HG02981 (cell line): ENCODE data around the gene FAXDC2.

Experiments used
- ATAC-seq: cut with Tn5 transposase; IDR thresholded peaks from one replicate; pipeline ENCODE4 v1.9.1; 2021; ENCODE audit warnings: mild to moderate bottlenecking, moderate library complexity; ENCODE audit not compliant: unreplicated experiment

The FAXDC2 gene

GRCh38 chr5:154802050-154802449 is 48.4 kb downstream of the FAXDC2 start:
- no peak for ATAC-seq

- ATAC-seq: no peak
Measured at GRCh38 chr5:154801083-154801482, 49.3 kb downstream of the FAXDC2 start.

- ATAC-seq: no peak
Measured at GRCh38 chr5:154800582-154800981, 49.8 kb downstream of the FAXDC2 start.

- ATAC-seq: no peak
Measured at GRCh38 chr5:154797762-154798161, 52.6 kb downstream of the FAXDC2 start.

- ATAC-seq: no peak
Measured at GRCh38 chr5:154795235-154795596, 55.2 kb downstream of the FAXDC2 start.

- ATAC-seq: no peak
Measured at GRCh38 chr5:154794525-154795234, 55.7 kb downstream of the FAXDC2 start.

GRCh38 chr5:154793599-154794524 is 56.5 kb downstream of the FAXDC2 start:
- ATAC-seq: no peak

- ATAC-seq: peak; percentile 70
Measured at GRCh38 chr5:154791535-154791934, 58.9 kb downstream of the FAXDC2 start.

GRCh38 chr5:154788212-154788611 is 62.2 kb downstream of the FAXDC2 start:
- ATAC-seq: no peak

GRCh38 chr5:154786414-154786813 is 64.0 kb downstream of the FAXDC2 start:
- ATAC-seq: no peak

- no peak for ATAC-seq
Measured at GRCh38 chr5:154784856-154785255, 65.5 kb downstream of the FAXDC2 start.

GRCh38 chr5:154783774-154784460 is 66.5 kb downstream of the FAXDC2 start:
- peak; percentile 61 for ATAC-seq

GRCh38 chr5:154782812-154783592 is 67.4 kb downstream of the FAXDC2 start:
- no peak for ATAC-seq

GRCh38 chr5:154782326-154782725 is 68.1 kb downstream of the FAXDC2 start:
- ATAC-seq: no peak

GRCh38 chr5:154780128-154780527 is 70.3 kb downstream of the FAXDC2 start:
- peak; percentile 29 for ATAC-seq

- no peak for ATAC-seq
Measured at GRCh38 chr5:154779105-154779504, 71.3 kb downstream of the FAXDC2 start.

- no peak for ATAC-seq
Measured at GRCh38 chr5:154778534-154778933, 71.9 kb downstream of the FAXDC2 start.

- no peak for ATAC-seq
Measured at GRCh38 chr5:154776167-154776566, 74.2 kb downstream of the FAXDC2 start.

- ATAC-seq: no peak
Measured at GRCh38 chr5:154773326-154773725, 77.1 kb downstream of the FAXDC2 start.

GRCh38 chr5:154771383-154771901 is 79.0 kb downstream of the FAXDC2 start:
- ATAC-seq: no peak
